ENCODE data around the gene SORCS1.

DNA sequence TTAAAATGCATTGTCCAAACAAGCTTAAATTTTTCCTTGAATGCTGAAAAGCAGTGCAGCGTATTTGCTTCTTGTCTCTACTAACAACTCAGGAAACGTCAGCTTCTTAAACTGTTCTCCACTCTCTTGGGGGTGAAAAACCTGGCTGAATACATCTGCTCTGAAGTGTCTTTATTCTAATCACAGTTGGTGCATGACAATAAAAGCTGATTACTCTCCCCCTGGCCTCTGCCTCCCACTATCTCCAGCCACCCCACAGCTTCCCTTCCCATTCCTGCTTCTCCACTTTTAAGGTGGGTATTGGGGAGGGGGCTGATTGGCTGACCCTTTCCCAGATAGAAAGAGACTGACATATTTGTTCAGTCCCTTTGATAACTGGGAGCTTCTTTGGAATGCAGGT is 456.0 kb downstream of the SORCS1 start:
- TF ChIP-seq, protein P1, sequence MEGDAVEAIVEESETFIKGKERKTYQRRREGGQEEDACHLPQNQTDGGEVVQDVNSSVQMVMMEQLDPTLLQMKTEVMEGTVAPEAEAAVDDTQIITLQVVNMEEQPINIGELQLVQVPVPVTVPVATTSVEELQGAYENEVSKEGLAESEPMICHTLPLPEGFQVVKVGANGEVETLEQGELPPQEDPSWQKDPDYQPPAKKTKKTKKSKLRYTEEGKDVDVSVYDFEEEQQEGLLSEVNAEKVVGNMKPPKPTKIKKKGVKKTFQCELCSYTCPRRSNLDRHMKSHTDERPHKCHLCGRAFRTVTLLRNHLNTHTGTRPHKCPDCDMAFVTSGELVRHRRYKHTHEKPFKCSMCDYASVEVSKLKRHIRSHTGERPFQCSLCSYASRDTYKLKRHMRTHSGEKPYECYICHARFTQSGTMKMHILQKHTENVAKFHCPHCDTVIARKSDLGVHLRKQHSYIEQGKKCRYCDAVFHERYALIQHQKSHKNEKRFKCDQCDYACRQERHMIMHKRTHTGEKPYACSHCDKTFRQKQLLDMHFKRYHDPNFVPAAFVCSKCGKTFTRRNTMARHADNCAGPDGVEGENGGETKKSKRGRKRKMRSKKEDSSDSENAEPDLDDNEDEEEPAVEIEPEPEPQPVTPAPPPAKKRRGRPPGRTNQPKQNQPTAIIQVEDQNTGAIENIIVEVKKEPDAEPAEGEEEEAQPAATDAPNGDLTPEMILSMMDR (IDR thresholded peaks at IDR 0.05), result no peak
- TF ChIP-seq POLR2A (IDR thresholded peaks at IDR 0.05), result no peak

Data from thyroid gland (tissue), 4 donors.